ENCODE data around the gene DELE1. TPM values are rescaled to one million over a fixed set of nuclear protein-coding genes. Genes with fewer than 3 reads are reported as not detected.
A peak's percentile ranks its signal among the peaks of the same experiment; 100 is the strongest.

Gene DELE1, protein sequence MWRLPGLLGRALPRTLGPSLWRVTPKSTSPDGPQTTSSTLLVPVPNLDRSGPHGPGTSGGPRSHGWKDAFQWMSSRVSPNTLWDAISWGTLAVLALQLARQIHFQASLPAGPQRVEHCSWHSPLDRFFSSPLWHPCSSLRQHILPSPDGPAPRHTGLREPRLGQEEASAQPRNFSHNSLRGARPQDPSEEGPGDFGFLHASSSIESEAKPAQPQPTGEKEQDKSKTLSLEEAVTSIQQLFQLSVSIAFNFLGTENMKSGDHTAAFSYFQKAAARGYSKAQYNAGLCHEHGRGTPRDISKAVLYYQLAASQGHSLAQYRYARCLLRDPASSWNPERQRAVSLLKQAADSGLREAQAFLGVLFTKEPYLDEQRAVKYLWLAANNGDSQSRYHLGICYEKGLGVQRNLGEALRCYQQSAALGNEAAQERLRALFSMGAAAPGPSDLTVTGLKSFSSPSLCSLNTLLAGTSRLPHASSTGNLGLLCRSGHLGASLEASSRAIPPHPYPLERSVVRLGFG
- 10 to 100 TPM; 47.2 to 67.2 (median 49.2) TPM for total RNA-seq

DNA sequence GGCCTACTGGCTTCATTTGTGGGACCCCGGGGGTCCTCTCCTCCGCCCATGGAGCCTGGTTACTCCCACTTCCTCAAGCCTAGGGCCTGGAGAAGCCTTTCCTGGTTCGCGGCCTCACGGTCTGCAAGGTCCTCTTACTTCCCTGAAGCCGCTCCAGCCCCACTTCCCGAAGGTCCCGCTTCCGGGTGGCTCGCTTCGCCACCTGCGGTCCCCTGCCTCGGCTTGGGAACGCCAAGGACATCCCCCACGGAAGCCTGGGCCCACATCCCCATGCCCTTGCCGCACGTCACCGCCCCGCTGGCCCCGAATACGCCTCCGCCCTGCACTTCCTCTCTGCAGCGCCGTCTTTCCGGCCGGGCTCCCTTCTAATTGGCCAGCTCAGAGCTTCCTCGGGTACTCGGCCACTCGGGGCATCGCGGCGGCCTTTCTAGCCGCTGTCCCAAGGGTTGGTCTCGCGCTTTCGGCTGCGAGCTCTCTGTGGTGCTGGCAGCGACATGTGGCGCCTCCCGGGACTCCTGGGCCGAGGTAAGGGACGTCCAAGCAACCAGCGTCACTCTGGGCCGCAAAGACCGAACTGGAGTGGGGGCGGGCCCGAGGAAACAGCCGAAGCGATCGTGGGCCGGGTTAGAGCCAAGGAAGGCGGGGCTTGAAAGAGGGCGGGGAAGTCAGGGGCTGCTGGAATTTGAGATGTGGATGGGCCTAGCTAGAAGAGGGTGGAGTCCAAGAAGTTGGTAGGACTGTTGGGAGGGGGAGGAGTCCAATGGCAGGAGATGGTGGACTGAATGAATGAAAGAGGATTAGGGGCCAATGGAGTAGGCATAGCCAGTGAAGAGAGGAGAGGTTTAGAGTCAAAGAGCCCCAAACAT, at the start of gene DELE1:
Gene DELE1, plus strand, starts transcription at position 424 of the 866 bp plus-strand sequence. Its CDS starts 71 bp downstream, at position 495.
- 0 to 1% methylated on average over 50 to 53 of the region's 53 CpGs for WGBS, 2 donors
- H3K4me3 ChIP-seq (ENCODE audit: low read depth, poor library complexity, severe bottlenecking) = peak within 1 kb of the TSS; percentile 55
- intact Hi-C loops (cut with DNase I; ENCODE audit: low total_unique reads) = no loop called here
- peak in 1 of 2 donors; percentile 69 for TF ChIP-seq POLR2A (IDR thresholded peaks at IDR 0.05)
- TF ChIP-seq, protein P1, sequence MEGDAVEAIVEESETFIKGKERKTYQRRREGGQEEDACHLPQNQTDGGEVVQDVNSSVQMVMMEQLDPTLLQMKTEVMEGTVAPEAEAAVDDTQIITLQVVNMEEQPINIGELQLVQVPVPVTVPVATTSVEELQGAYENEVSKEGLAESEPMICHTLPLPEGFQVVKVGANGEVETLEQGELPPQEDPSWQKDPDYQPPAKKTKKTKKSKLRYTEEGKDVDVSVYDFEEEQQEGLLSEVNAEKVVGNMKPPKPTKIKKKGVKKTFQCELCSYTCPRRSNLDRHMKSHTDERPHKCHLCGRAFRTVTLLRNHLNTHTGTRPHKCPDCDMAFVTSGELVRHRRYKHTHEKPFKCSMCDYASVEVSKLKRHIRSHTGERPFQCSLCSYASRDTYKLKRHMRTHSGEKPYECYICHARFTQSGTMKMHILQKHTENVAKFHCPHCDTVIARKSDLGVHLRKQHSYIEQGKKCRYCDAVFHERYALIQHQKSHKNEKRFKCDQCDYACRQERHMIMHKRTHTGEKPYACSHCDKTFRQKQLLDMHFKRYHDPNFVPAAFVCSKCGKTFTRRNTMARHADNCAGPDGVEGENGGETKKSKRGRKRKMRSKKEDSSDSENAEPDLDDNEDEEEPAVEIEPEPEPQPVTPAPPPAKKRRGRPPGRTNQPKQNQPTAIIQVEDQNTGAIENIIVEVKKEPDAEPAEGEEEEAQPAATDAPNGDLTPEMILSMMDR (IDR thresholded peaks at IDR 0.05) = no peak
- peak; percentile 93 to 99 for DNase-seq (ENCODE audit: low spot score in 2 of 2)

DNA sequence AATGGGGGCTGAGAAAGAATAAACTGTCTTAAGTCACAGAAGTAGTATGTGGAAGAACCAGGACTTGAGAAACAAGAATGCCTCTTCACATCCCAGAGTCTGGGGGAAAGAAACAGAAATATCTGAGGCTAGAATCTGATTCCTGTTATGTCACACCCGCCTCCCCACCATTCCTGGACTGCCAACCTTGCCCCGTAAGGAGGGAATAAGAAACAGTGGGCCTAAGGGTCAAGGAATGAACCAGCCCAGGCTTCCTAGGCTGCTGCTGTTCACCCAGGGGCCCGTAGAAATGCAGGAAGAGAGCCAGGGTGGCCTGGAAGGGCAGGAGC, 49.8 kb upstream of the DELE1 start:
- TF ChIP-seq, protein P1 (IDR thresholded peaks at IDR 0.05) = no peak
- TF ChIP-seq POLR2A (IDR thresholded peaks at IDR 0.05) = no peak
- intact Hi-C loops (cut with DNase I; ENCODE audit: low total_unique reads) = no loop called here
- 61 to 63% methylated on average over 3 of the region's 3 CpGs for WGBS, 2 donors
- DNase-seq (ENCODE audit: low spot score in 2 of 2) = peak in 1 of 2 donors; percentile 80
- H3K4me3 ChIP-seq (ENCODE audit: low read depth, poor library complexity, severe bottlenecking) = no peak overlapping the region

DNA sequence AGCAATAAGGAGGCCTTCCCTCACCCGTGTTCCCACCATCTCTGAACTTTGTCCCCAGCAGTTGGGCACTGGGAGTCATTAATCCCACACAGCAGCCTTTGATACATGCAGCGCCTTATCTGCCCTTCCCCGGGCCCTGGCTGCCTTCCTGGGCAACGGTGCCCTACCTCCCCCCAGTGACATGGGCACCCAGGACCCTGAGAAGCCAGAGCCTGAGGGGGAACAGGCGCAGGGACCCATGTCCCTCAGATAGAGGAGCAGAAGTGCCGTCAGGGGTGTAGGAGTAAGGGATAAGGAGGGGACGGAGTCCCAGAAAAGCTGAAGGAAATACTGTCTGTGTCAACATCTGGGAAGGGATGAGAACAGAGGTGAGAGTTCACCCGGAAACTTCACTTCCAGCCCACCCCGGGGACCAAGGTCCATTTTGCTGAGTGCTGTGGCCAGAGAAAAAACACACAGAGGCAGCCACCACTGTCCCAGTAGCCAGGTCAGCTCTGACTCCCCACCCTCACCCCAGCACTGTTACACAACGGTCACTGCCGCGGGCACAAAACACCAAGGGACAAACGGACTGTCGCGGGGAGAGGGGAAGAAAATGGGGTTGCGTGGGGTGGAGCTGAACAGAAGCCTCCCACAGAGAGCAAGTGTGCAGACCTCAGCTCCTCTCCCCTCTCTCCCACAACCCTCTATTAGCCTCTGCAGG, 49.3 kb upstream of the DELE1 start:
- DNase-seq (ENCODE audit: low spot score in 2 of 2) = peak in 1 of 2 donors; percentile 82
- no peak overlapping the region for H3K4me3 ChIP-seq (ENCODE audit: low read depth, poor library complexity, severe bottlenecking)
- TF ChIP-seq, protein P1 (IDR thresholded peaks at IDR 0.05) = no peak
- no peak for TF ChIP-seq POLR2A (IDR thresholded peaks at IDR 0.05)
- intact Hi-C loops (cut with DNase I; ENCODE audit: low total_unique reads) = no loop called here
- 56 to 67% methylated on average over 16 of the region's 16 CpGs for WGBS, 2 donors

DNA sequence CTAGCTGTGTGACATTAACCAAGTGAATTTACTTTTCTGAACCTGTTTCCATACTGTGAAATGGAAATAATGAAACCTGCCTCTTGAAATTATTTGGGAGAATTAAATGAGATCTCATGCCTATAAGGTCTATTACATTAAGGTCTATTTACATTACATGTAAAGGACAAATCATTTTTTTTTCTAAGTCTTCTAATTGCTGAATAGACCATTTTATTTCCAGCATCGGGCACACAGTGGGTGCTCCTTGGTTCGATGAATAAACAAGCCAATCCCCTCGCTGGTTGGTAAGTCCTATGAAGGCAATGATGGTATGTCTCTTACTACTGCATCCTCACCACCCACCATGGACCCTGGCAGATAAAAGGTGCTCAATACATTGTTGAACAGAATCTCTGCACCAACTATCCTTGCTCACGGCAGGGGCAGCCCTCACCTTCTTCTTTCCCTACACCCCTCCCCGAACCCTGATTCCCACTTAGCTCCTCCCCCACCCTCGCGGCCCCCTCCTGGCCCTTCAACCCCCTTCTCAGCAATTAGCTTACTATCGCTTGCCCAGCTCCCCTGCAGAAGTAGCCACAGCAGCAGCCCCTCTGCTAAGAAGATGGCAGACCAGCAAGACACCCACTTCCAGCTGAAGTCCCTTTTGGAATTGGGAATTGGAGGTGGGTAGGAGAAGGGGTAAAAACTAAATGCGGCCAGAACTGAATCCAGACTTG, 48.5 kb upstream of the DELE1 start:
- no peak for TF ChIP-seq POLR2A (IDR thresholded peaks at IDR 0.05)
- TF ChIP-seq, protein P1 (IDR thresholded peaks at IDR 0.05) = no peak
- DNase-seq (ENCODE audit: low spot score in 2 of 2) = peak in 1 of 2 donors; percentile 52
- intact Hi-C loops (cut with DNase I; ENCODE audit: low total_unique reads) = no loop called here
- WGBS, 2 donors = 24% methylated on average over 9 of the region's 9 CpGs
- H3K4me3 ChIP-seq (ENCODE audit: low read depth, poor library complexity, severe bottlenecking) = no peak overlapping the region

All from lower leg skin (tissue), 4 donors.